Inferior parietal cortex (tissue), 1 donor: ENCODE data around the gene ZCCHC7.
"Not testable (repeated sequence)": the region's sequence is repeated elsewhere in the genome, so short reads cannot be mapped to it uniquely, and the experiment has no call there.

Experiments
- DNase-seq: peaks from one replicate; pipeline ENCODE4 v3.0.0-alpha.2; 2016; ENCODE audit errors: extremely low spot score

Gene ZCCHC7

GRCh38 chr9:37293664-37294524, 173.5 kb downstream of the ZCCHC7 start:
- DNase-seq: no peak

- no peak for DNase-seq
Observed at GRCh38 chr9:37295178-37295577, 174.8 kb downstream of the ZCCHC7 start.

- no peak for DNase-seq
Observed at GRCh38 chr9:37295796-37296195, 175.4 kb downstream of the ZCCHC7 start.

GRCh38 chr9:37297592-37297991, 177.2 kb downstream of the ZCCHC7 start:
- DNase-seq: no peak

GRCh38 chr9:37300620-37301019, 180.2 kb downstream of the ZCCHC7 start:
- no peak for DNase-seq

- DNase-seq: no peak
Observed at GRCh38 chr9:37301042-37301853, 180.9 kb downstream of the ZCCHC7 start.

- no peak for DNase-seq
Observed at GRCh38 chr9:37301854-37302172, 181.4 kb downstream of the ZCCHC7 start.

GRCh38 chr9:37302277-37302676, 181.9 kb downstream of the ZCCHC7 start:
- DNase-seq: no peak

- not testable (repeated sequence) for DNase-seq
Observed at GRCh38 chr9:37303272-37303671, 182.9 kb downstream of the ZCCHC7 start.

GRCh38 chr9:37309136-37309535, 188.8 kb downstream of the ZCCHC7 start:
- no peak for DNase-seq

- DNase-seq: no peak
Observed at GRCh38 chr9:37311938-37312708, 191.7 kb downstream of the ZCCHC7 start.

GRCh38 chr9:37324261-37324683, 203.9 kb downstream of the ZCCHC7 start:
- DNase-seq: no peak

- DNase-seq: no peak
Observed at GRCh38 chr9:37324691-37325490, 204.5 kb downstream of the ZCCHC7 start.

- DNase-seq: no peak
Observed at GRCh38 chr9:37325778-37326177, 205.4 kb downstream of the ZCCHC7 start.

- DNase-seq: no peak
Observed at GRCh38 chr9:37327553-37327952, 207.2 kb downstream of the ZCCHC7 start.

GRCh38 chr9:37328556-37329227, 208.3 kb downstream of the ZCCHC7 start:
- no peak for DNase-seq

- DNase-seq: no peak
Observed at GRCh38 chr9:37329576-37329975, 209.2 kb downstream of the ZCCHC7 start.

- DNase-seq: no peak
Observed at GRCh38 chr9:37331871-37332270, 211.5 kb downstream of the ZCCHC7 start.

GRCh38 chr9:37332578-37332977, 212.2 kb downstream of the ZCCHC7 start:
- DNase-seq: no peak

GRCh38 chr9:37333288-37333687, 212.9 kb downstream of the ZCCHC7 start:
- DNase-seq: no peak

GRCh38 chr9:37335238-37335637, 214.9 kb downstream of the ZCCHC7 start:
- DNase-seq: no peak
